ENCODE results near the gene TAF15.

TAF15 gene

GRCh38 chr17:35821308-35821707, 12.0 kb downstream of the TAF15 start:
- no peak for DNase-seq (ENCODE audit: low read depth)

- DNase-seq (ENCODE audit: low read depth): no peak
These were observed 15.9 kb downstream of the TAF15 start for GRCh38 chr17:35825206-35825605.

GRCh38 chr17:35841101-35841500, 31.8 kb downstream of the TAF15 start:
- no peak for DNase-seq (ENCODE audit: low read depth)

GRCh38 chr17:35841505-35841904, 32.2 kb downstream of the TAF15 start:
- DNase-seq (ENCODE audit: low read depth): peak; percentile 9

GRCh38 chr17:35842239-35842638, 33.0 kb downstream of the TAF15 start:
- DNase-seq (ENCODE audit: low read depth): no peak

- no peak for DNase-seq (ENCODE audit: low read depth)
These were observed 34.4 kb downstream of the TAF15 start for GRCh38 chr17:35843698-35844097.

GRCh38 chr17:35844547-35844946, 35.3 kb downstream of the TAF15 start:
- DNase-seq (ENCODE audit: low read depth): no peak

GRCh38 chr17:35846055-35846809, 36.9 kb downstream of the TAF15 start:
- DNase-seq (ENCODE audit: low read depth): no peak

- no peak for DNase-seq (ENCODE audit: low read depth)
These were observed 37.7 kb downstream of the TAF15 start for GRCh38 chr17:35847006-35847405.

- DNase-seq (ENCODE audit: low read depth): no peak
These were observed 38.5 kb downstream of the TAF15 start for GRCh38 chr17:35847633-35848373.

GRCh38 chr17:35849469-35850348, 40.4 kb downstream of the TAF15 start:
- DNase-seq (ENCODE audit: low read depth): peak; percentile 43

GRCh38 chr17:35855965-35856364, 46.7 kb downstream of the TAF15 start:
- DNase-seq (ENCODE audit: low read depth): no peak

- DNase-seq (ENCODE audit: low read depth): no peak
These were observed 47.3 kb downstream of the TAF15 start for GRCh38 chr17:35856603-35857002.

- no peak for DNase-seq (ENCODE audit: low read depth)
These were observed 55.6 kb downstream of the TAF15 start for GRCh38 chr17:35864853-35865252.

GRCh38 chr17:35865412-35866340, 56.4 kb downstream of the TAF15 start:
- no peak for DNase-seq (ENCODE audit: low read depth)

- no peak for DNase-seq (ENCODE audit: low read depth)
These were observed 57.2 kb downstream of the TAF15 start for GRCh38 chr17:35866341-35866950.

GRCh38 chr17:35867574-35867973, 58.3 kb downstream of the TAF15 start:
- no peak for DNase-seq (ENCODE audit: low read depth)

- no peak for DNase-seq (ENCODE audit: low read depth)
These were observed 59.5 kb downstream of the TAF15 start, which contains the start of gene HEATR9 for GRCh38 chr17:35868737-35869136. TSS of gene HEATR9 (minus strand) at chr17:35868891. CDS start at chr17:35868742, 149 bp downstream.

GRCh38 chr17:35870906-35871819, 61.9 kb downstream of the TAF15 start:
- no peak for DNase-seq (ENCODE audit: low read depth)
